ENCODE results near the gene SPTA1. TPM values are rescaled to one million over a fixed set of nuclear protein-coding genes. Genes with fewer than 3 reads are reported as not detected.

SPTA1 gene
- total RNA-seq, 1 experiment from 2014 or later = not detected

GRCh38 chr1:158700552-158700951 is 14.0 kb upstream of the SPTA1 start, which contains the start of gene OR6K2:
TSS of gene OR6K2 (minus strand) at chr1:158700652. CDS start at chr1:158700652, 0 bp downstream.
- DNase-seq (ENCODE audit: low read depth, low spot score) (no peak), ATAC-seq (no peak)
- ChIA-PET CTCF (no interaction called here), POLR2A (no interaction called here), RAD21 (ENCODE audit: low non-redundant PET in 1 of 2, low total read pairs in 2 of 2, uncharacterized antibody in 2 of 2, unreplicated experiment in 2 of 2) (no interaction called here)
- Histone ChIP-seq H3K4me1 (ENCODE audit: control insufficient read depth in 1 of 2, insufficient read depth in 2 of 2, low read length in 2 of 2) (no peaks in the 10 kb centered on the region), H3K4me2 (ENCODE audit: low read length) (no peak within 1 kb of the TSS), H4K20me1 (ENCODE audit: insufficient read depth) (no peaks in the 10 kb centered on the region), H3K9me2 (ENCODE audit: insufficient read depth) (no peaks in the 10 kb centered on the region), H3K27ac (ENCODE audit: low read depth, low read length) (no peak within 1 kb of the TSS), H3K79me2 (ENCODE audit: insufficient read depth, low read length) (no peaks in the 10 kb centered on the region), H3K4me3 (replicated peaks in 1 of 2; ENCODE audit: low read depth in 1 of 2, low read length in 2 of 2) (no peak within 1 kb of the TSS), H2AFZ (ENCODE audit: low read depth, low read length, poor library complexity, severe bottlenecking) (no peak within 1 kb of the TSS), H3K9me3 (ENCODE audit: control insufficient read depth in 1 of 2, insufficient read depth in 1 of 2, low read depth in 1 of 2, low read length in 2 of 2) (no peaks in the 10 kb centered on the region), H3K9ac (ENCODE audit: low read length) (no peak within 1 kb of the TSS), H3K27me3 (ENCODE audit: insufficient read depth, low read length) (no peaks in the 10 kb centered on the region), H3K36me3 (ENCODE audit: control insufficient read depth in 1 of 2, insufficient read depth in 2 of 2, low read length in 2 of 2) (no peaks in the 10 kb centered on the region)
- no peak for TF ChIP-seq POLR2AphosphoS5 (IDR thresholded peaks at IDR 0.05; ENCODE audit: low read depth, low read length)
- intact Hi-C loops (cut with micrococcal nuclease) = no loop called here
- no TSS peak for BruUV-seq (replicated peaks)

- no TSS peak for BruUV-seq (replicated peaks)
- Histone ChIP-seq H3K27ac (ENCODE audit: low read depth, low read length) (no peak overlapping the region), H3K36me3 (ENCODE audit: control insufficient read depth in 1 of 2, insufficient read depth in 2 of 2, low read length in 2 of 2) (no peaks in the 10 kb centered on the region), H3K9me2 (ENCODE audit: insufficient read depth) (no peaks in the 10 kb centered on the region), H2AFZ (ENCODE audit: low read depth, low read length, poor library complexity, severe bottlenecking) (no peak overlapping the region), H4K20me1 (ENCODE audit: insufficient read depth) (no peaks in the 10 kb centered on the region; the same call in 1 of the 2 replicates), H3K4me2 (ENCODE audit: low read length) (no peak overlapping the region), H3K9me3 (ENCODE audit: control insufficient read depth in 1 of 2, insufficient read depth in 1 of 2, low read depth in 1 of 2, low read length in 2 of 2) (no peaks in the 10 kb centered on the region), H3K27me3 (ENCODE audit: insufficient read depth, low read length) (no peaks in the 10 kb centered on the region), H3K4me1 (ENCODE audit: control insufficient read depth in 1 of 2, insufficient read depth in 2 of 2, low read length in 2 of 2) (no peaks in the 10 kb centered on the region), H3K79me2 (ENCODE audit: insufficient read depth, low read length) (no peaks in the 10 kb centered on the region), H3K4me3 (replicated peaks in 1 of 2; ENCODE audit: low read depth in 1 of 2, low read length in 2 of 2) (no peak overlapping the region), H3K9ac (ENCODE audit: low read length) (no peak overlapping the region)
- DNase-seq (ENCODE audit: low read depth, low spot score) (no peak), ATAC-seq (no peak)
- intact Hi-C loops (cut with micrococcal nuclease) = no loop called here
- ChIA-PET RAD21 (ENCODE audit: low non-redundant PET in 1 of 2, low total read pairs in 2 of 2, uncharacterized antibody in 2 of 2, unreplicated experiment in 2 of 2) (no interaction called here), CTCF (no interaction called here), POLR2A (no interaction called here)
- no peak for TF ChIP-seq POLR2AphosphoS5 (IDR thresholded peaks at IDR 0.05; ENCODE audit: low read depth, low read length)
- TF ChIP-seq TCF7L2 (IDR thresholded peaks at IDR 0.05; ENCODE audit: borderline replicate concordance, extremely low read depth, insufficient read depth, insufficient read length) = no peak
- no peak for TF ChIP-seq CEBPB (IDR thresholded peaks at IDR 0.05; ENCODE audit: low read depth)
- no peak for TF ChIP-seq JUND (IDR thresholded peaks at IDR 0.05)
- TF ChIP-seq ZFX (IDR thresholded peaks at IDR 0.05) = no peak
- TF ChIP-seq ZBTB33 (IDR thresholded peaks at IDR 0.05; ENCODE audit: extremely low read depth, insufficient replicate concordance, low read length) = no peak
- TF ChIP-seq MAX (IDR thresholded peaks at IDR 0.05) = no peak
- no peak for TF ChIP-seq ZNF274 (IDR thresholded peaks at IDR 0.05; ENCODE audit: low read depth, low read length)
- TF ChIP-seq CBX3 (IDR thresholded peaks at IDR 0.05; ENCODE audit: low read depth) = no peak
- no peak for TF ChIP-seq YY1 (IDR thresholded peaks at IDR 0.05; ENCODE audit: extremely low read depth, insufficient replicate concordance, low read depth, low read length)
- TF ChIP-seq POLR2A (IDR thresholded peaks at IDR 0.05; ENCODE audit: borderline replicate concordance, extremely low read depth, insufficient read depth, insufficient read length) = no peak
- no peak for TF ChIP-seq FOSL1 (IDR thresholded peaks at IDR 0.05; ENCODE audit: low read depth)
- TF ChIP-seq ATF3 (IDR thresholded peaks at IDR 0.05) = no peak
- no peak for TF ChIP-seq EZH2 (IDR thresholded peaks at IDR 0.05)
- no peak for TF ChIP-seq EGR1 (IDR thresholded peaks at IDR 0.05; ENCODE audit: low read depth)
- no peak for TF ChIP-seq SP1 (IDR thresholded peaks at IDR 0.05; ENCODE audit: low read depth)
- no peak for TF ChIP-seq SIN3A (IDR thresholded peaks at IDR 0.05; ENCODE audit: low read depth)
Observed at GRCh38 chr1:158694596-158694995, 8.1 kb upstream of the SPTA1 start.
